B cell (primary cell): Measurements from ENCODE around the gene SULT2B1. TPM values are rescaled to one million over a fixed set of nuclear protein-coding genes. Genes with fewer than 3 reads are reported as not detected.
A peak's percentile ranks its signal among the peaks of the same experiment; 100 is the strongest.

Experiments
- ATAC-seq: fragments of 200-7000 bp; cut with Tn5 transposase; one replicate; pipeline ENCODE4 v1.10.0; 2021; ENCODE audit warnings: low read depth, mild to moderate bottlenecking, moderate number of reproducible peaks, moderate library complexity
- CTCF ChIA-PET: fragments of 350-600 bp; sonication (Branson Sonifier 250); formaldehyde crosslinking; loops from one replicate; lab custom pipeline; 2021; ENCODE audit warnings: antibody characterized with exemption, inconsistent platforms; lab: Charles Lee
- POLR2A ChIA-PET: fragments of 350-600 bp; sonication (Branson Sonifier 250); formaldehyde crosslinking; loops from one replicate; lab custom pipeline; 2021; ENCODE audit warnings: antibody characterized with exemption; lab: Charles Lee
- DNase-seq: peaks from one replicate; pipeline ENCODE4 v3.0.0; 2013
- H2AFZ ChIP-seq: 2 replicates; pipeline ENCODE4 v1.6.1; 2012; ENCODE audit warnings: mild to moderate bottlenecking, low read depth, low read length; ENCODE audit not compliant: insufficient read depth, poor library complexity, severe bottlenecking
- H3K27ac ChIP-seq, 2 donors: 1 replicate in 1 of 2; 2 replicates in 1 of 2; pipeline ENCODE4 v1.5.1; 2012 to 2013; ENCODE audit warnings: low read length in 2 of 2, mild to moderate bottlenecking in 2 of 2, moderate library complexity in 1 of 2
- H3K27me3 ChIP-seq, 4 experiments: fragments of 200-600 bp in 1 of 4; sonication (generic) in 1 of 4; replicated peaks in 1 of 4; 1 replicate in 2 of 4; 2 replicates in 2 of 4; pipeline versions ENCODE4 v1.6.1 to v1.7.0; 2013 to 2016; ENCODE audit warnings: low read length in 3 of 4, mild to moderate bottlenecking in 2 of 4, mixed read lengths in 1 of 4, moderate library complexity in 1 of 4; ENCODE audit not compliant: insufficient read depth in 4 of 4, control insufficient read depth in 3 of 4; ENCODE audit errors: control extremely low read depth in 1 of 4
- H3K36me3 ChIP-seq, 2 experiments: replicated peaks in 1 of 2; 1 replicate in 1 of 2; 2 replicates in 1 of 2; pipeline versions ENCODE4 v1.6.1 to v1.7.1; 2013; ENCODE audit warnings: low read length in 1 of 2; ENCODE audit not compliant: insufficient read depth in 2 of 2, control insufficient read depth in 1 of 2; ENCODE audit errors: control extremely low read depth in 1 of 2, extremely low read depth in 1 of 2
- H3K4me1 ChIP-seq, 2 donors: fragments of 200-600 bp in 1 of 2; sonication (generic) in 1 of 2; 1 replicate in 1 of 2; 2 replicates in 1 of 2; pipeline versions ENCODE4 v1.5.1 to v1.6.1; 2013 to 2017; ENCODE audit warnings: low read length in 2 of 2; ENCODE audit not compliant: control insufficient read depth in 2 of 2, insufficient read depth in 2 of 2
- H3K4me2 ChIP-seq: replicated peaks from 2 replicates; pipeline ENCODE3; 2012; ENCODE audit warnings: mild to moderate bottlenecking, low read depth, low read length; ENCODE audit not compliant: poor library complexity, severe bottlenecking
- H3K4me3 ChIP-seq, 5 experiments: fragments of 200-600 bp in 1 of 5; sonication (generic) in 1 of 5; 1 replicate in 3 of 5; 2 replicates in 2 of 5; pipeline versions ENCODE4 v1.5.1 to v1.7.0; 2011 to 2016; ENCODE audit warnings: low read length in 4 of 5, mild to moderate bottlenecking in 4 of 5, low read depth in 2 of 5, control low read depth in 1 of 5, moderate library complexity in 1 of 5; ENCODE audit not compliant: insufficient read depth in 1 of 5; ENCODE audit errors: control extremely low read depth in 1 of 5, extremely low read depth in 1 of 5
- H3K79me2 ChIP-seq: fragments of 200-600 bp; sonication (generic); one replicate; pipeline ENCODE4 v1.6.0; 2016; ENCODE audit warnings: low read length; ENCODE audit not compliant: control insufficient read depth, insufficient read depth
- H3K9ac ChIP-seq: fragments of 200-600 bp; sonication (generic); 2 replicates; pipeline ENCODE4 v1.6.1; 2017; ENCODE audit warnings: mild to moderate bottlenecking, low read length, moderate library complexity
- H3K9me3 ChIP-seq, 3 donors: one replicate each; pipeline versions ENCODE4 v1.6.1 to v1.7.1; 2013; ENCODE audit warnings: low read length in 2 of 3; ENCODE audit not compliant: control insufficient read depth in 2 of 3, insufficient read depth in 1 of 3; ENCODE audit errors: control extremely low read depth in 1 of 3
- H4K20me1 ChIP-seq: 2 replicates; pipeline ENCODE4 v1.6.0; 2012; ENCODE audit warnings: mild to moderate bottlenecking, low read length; ENCODE audit not compliant: insufficient read depth, control insufficient read depth, poor library complexity, severe bottlenecking
- H3K27ac Mint-ChIP-seq: one replicate; pipeline ENCODE4 v1.8.0; 2021; ENCODE audit warnings: mixed read lengths
- H3K27me3 Mint-ChIP-seq: one replicate; pipeline ENCODE4 v1.8.0; 2021; ENCODE audit warnings: mixed read lengths
- H3K4me1 Mint-ChIP-seq: one replicate; pipeline ENCODE4 v1.8.0; 2021; ENCODE audit warnings: mixed read lengths
- H3K4me3 Mint-ChIP-seq: one replicate; pipeline ENCODE4 v1.8.0; 2021; ENCODE audit warnings: mixed read lengths
- H3K9me3 Mint-ChIP-seq: one replicate; pipeline ENCODE4 v1.8.0; 2022; ENCODE audit warnings: mixed read lengths; ENCODE audit not compliant: insufficient read depth
- CTCF ChIP-seq: fragments of 200-600 bp; IDR thresholded peaks from one replicate; pipeline ENCODE4 v1.8.0; 2022; ENCODE audit warnings: antibody characterized with exemption, mild to moderate bottlenecking
- EZH2 ChIP-seq: IDR thresholded peaks from 2 replicates; pipeline ENCODE4 v1.6.1; 2012; ENCODE audit warnings: borderline replicate concordance, low read depth, mild to moderate bottlenecking, moderate library complexity, low read length; ENCODE audit not compliant: insufficient read depth, poor library complexity, severe bottlenecking
- WGBS: methylation state at CpG from one replicate; pipeline ENCODE4 v1.1.5; 2013; ENCODE audit warnings: missing lambda C conversion rate; ENCODE audit not compliant: insufficient coverage; 5-methylcytosine and 5-hydroxymethylcytosine counted together
- intact Hi-C: fragments of 100-400 bp; cut with micrococcal nuclease; formaldehyde crosslinking; loops from one replicate; pipeline ENCODE4 v1.10.0; 2022
- polyA plus RNA-seq: library from polyadenylated mRNA; depleted of rRNA; stranded (reverse); fragments of >200 nt; gene quantifications from 2 replicates; pipeline ENCODE4 v1.2.3, GENCODE V29; 2012
- total RNA-seq, 2 donors: library from RNA; stranded (reverse); fragments of 120-200 nt in 1 of 2; gene quantifications; 1 replicate in 1 of 2; 2 replicates in 1 of 2; pipeline versions ENCODE4 v1.2.3 to v1.2.4, GENCODE V29; 2013 to 2022

The SULT2B1 gene
- total and polyA plus RNA-seq, 2 donors (not counting 1 experiment from before 2014, with no cell fraction given) = not detected

- intact Hi-C loops = loop anchor here (2.0 kb wide), 1 partner anchor 42 kb away; no protein-coding TSS in a partner anchor
- H3K9me3 ChIP-seq = no peaks in the 10 kb centered on the region
- peak overlapping the region; percentile 98 for H3K27ac Mint-ChIP-seq
- 1% methylated on average over 18 of the region's 18 CpGs for WGBS
- peaks cover 41% of the 10 kb centered on the region for H4K20me1 ChIP-seq
- H3K9me3 Mint-ChIP-seq = no peaks in the 10 kb centered on the region
- H3K36me3 ChIP-seq = peaks cover 0 to 41% of the 10 kb centered on the region in 2 experiments
- POLR2A ChIA-PET = interaction anchor here (0.6 to 1.9 kb wide), 16 partner anchors 9 to 1386 kb away, joined by 3 to 23 read pairs (median 4); partner anchors contain the start of genes AKT1S1, CA11, CARD8 and DBP
- peak overlapping the region; percentile 85 for H2AFZ ChIP-seq
- ATAC-seq (no peak), DNase-seq (no peak)
- no peaks in the 10 kb centered on the region for H3K27me3 Mint-ChIP-seq
- peak overlapping the region; percentile 87 to 91 for H3K27ac ChIP-seq
- peak overlapping the region; percentile 89 for H3K4me2 ChIP-seq
- TF ChIP-seq EZH2 = no peak
- H3K9ac ChIP-seq = peak overlapping the region; percentile 98
- peak overlapping the region; percentile 95 to 100 (median 99) for H3K4me3 ChIP-seq
- no peaks in the 10 kb centered on the region for H3K27me3 ChIP-seq
- peaks cover 17% of the 10 kb centered on the region for H3K79me2 ChIP-seq
- H3K4me1 ChIP-seq = peaks cover 20 to 39% of the 10 kb centered on the region in 2 donors
- CTCF ChIA-PET = interaction anchor here (0.9 to 3.9 kb wide), 6 partner anchors 8 to 363 kb away, joined by 3 to 25 read pairs (median 3); partner anchors contain the start of genes CARD8, DBP and SPACA4
- H3K4me1 Mint-ChIP-seq = peaks cover 48% of the 10 kb centered on the region
- H3K4me3 Mint-ChIP-seq = peak overlapping the region; percentile 98
These were observed 66.4 kb downstream of the SULT2B1 start for GRCh38 chr19:48618278-48618915.

GRCh38 chr19:48618916-48619691, 67.1 kb downstream of the SULT2B1 start, which contains the start of the genes RPL18 and SPHK2:
RPL18 (minus strand) TSS chr19:48619178; CDS start chr19:48619143, 35 bp downstream.
SPHK2 (plus strand) TSS chr19:48619506; CDS start chr19:48620515, 1,009 bp downstream.
- ChIA-PET POLR2A (interaction anchor here (0.5 to 1.9 kb wide), 24 partner anchors 9 to 1767 kb away, joined by 3 to 23 read pairs (median 3); partner anchors contain the start of genes AKT1S1, CA11, CARD8 and DBP), CTCF (interaction anchor here (1.0 to 3.9 kb wide), 7 partner anchors 9 to 364 kb away, joined by 3 to 25 read pairs (median 3); partner anchors contain the start of genes CARD8 and SPACA4)
- Histone ChIP-seq H3K9ac (peak within 1 kb of the TSS; percentile 98), H3K4me1 (peaks cover 25 to 45% of the 10 kb centered on the region in 2 donors), H3K36me3 (peaks cover 0 to 41% of the 10 kb centered on the region in 2 experiments), H4K20me1 (peaks cover 41% of the 10 kb centered on the region), H3K27ac (peak within 1 kb of the TSS; percentile 87 to 91), H3K27me3 (no peaks in the 10 kb centered on the region), H3K79me2 (peaks cover 17% of the 10 kb centered on the region), H2AFZ (peak within 1 kb of the TSS; percentile 85), H3K4me3 (peak within 1 kb of the TSS; percentile 95 to 100 (median 99)), H3K4me2 (peak within 1 kb of the TSS; percentile 89), H3K9me3 (no peaks in the 10 kb centered on the region)
- TF ChIP-seq CTCF = no peak
- no peak for TF ChIP-seq EZH2
- peak; percentile 99 for DNase-seq
- peak within 1 kb of the TSS; percentile 98 for H3K4me3 Mint-ChIP-seq
- under 1% methylated on average over 69 of the region's 69 CpGs for WGBS
- H3K27me3 Mint-ChIP-seq = no peaks in the 10 kb centered on the region
- H3K4me1 Mint-ChIP-seq = peaks cover 51% of the 10 kb centered on the region
- peak; percentile 82 for ATAC-seq
- peak within 1 kb of the TSS; percentile 98 for H3K27ac Mint-ChIP-seq
- intact Hi-C loops = loop anchor here (1.0 to 2.0 kb wide), 9 partner anchors 11 to 449 kb away; partner anchors contain the start of genes CYTH2, DBP, GRWD1 and LIG1
- no peaks in the 10 kb centered on the region for H3K9me3 Mint-ChIP-seq
